ENCODE results near the gene DOLK. TPM values are rescaled to one million over a fixed set of nuclear protein-coding genes. Genes with fewer than 3 reads are reported as not detected.

Gene DOLK
- total and polyA plus RNA-seq, 12 donors: 4.6 to 42.3 (median 28.3) TPM

DNA sequence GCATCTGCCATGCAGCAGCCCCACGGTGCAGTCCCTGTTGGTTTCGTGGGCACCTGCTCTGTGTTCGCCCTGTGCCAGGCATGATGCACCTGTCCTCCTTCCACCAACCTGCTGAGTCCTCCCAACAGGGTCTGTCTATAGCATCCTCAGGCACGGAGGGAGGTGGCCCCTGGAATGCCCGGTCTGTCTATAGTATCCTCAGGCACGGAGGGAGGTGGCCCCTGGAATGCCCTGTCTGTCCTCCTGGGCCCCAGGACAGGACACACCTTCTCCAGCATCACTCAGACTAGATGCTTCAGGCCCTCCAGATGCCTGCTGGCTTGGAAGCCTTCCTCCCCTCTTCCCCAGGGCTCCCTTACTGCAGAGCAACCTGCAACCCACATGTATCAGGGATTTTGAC lies 36.5 kb downstream of the DOLK start:
- Histone ChIP-seq H3K36me3 (replicated peaks in 1 of 2) (peaks cover 0 to 31% of the 10 kb centered on the region in 2 donors), H3K27ac (peak overlapping the region in 2 of 5 donors; percentile 0 to 55), H3K27me3 (no peaks in the 10 kb centered on the region), H3K9me3 (replicated peaks in 1 of 3) (no peaks in the 10 kb centered on the region), H3K4me1 (replicated peaks in 1 of 2) (peaks cover 12 to 29% of the 10 kb centered on the region in 2 donors), H3K4me3 (no peak overlapping the region)
- intact Hi-C loops (cut with DNase I): no loop called here
- DNase-seq: no peak
- no peak for TF ChIP-seq POLR2A (IDR thresholded peaks at IDR 0.05)
- TF ChIP-seq, protein P1, sequence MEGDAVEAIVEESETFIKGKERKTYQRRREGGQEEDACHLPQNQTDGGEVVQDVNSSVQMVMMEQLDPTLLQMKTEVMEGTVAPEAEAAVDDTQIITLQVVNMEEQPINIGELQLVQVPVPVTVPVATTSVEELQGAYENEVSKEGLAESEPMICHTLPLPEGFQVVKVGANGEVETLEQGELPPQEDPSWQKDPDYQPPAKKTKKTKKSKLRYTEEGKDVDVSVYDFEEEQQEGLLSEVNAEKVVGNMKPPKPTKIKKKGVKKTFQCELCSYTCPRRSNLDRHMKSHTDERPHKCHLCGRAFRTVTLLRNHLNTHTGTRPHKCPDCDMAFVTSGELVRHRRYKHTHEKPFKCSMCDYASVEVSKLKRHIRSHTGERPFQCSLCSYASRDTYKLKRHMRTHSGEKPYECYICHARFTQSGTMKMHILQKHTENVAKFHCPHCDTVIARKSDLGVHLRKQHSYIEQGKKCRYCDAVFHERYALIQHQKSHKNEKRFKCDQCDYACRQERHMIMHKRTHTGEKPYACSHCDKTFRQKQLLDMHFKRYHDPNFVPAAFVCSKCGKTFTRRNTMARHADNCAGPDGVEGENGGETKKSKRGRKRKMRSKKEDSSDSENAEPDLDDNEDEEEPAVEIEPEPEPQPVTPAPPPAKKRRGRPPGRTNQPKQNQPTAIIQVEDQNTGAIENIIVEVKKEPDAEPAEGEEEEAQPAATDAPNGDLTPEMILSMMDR (IDR thresholded peaks at IDR 0.05): no peak
- 91 to 100% (median 93%) methylated on average over 4 to 6 of the region's 6 CpGs for WGBS, 4 donors

DNA sequence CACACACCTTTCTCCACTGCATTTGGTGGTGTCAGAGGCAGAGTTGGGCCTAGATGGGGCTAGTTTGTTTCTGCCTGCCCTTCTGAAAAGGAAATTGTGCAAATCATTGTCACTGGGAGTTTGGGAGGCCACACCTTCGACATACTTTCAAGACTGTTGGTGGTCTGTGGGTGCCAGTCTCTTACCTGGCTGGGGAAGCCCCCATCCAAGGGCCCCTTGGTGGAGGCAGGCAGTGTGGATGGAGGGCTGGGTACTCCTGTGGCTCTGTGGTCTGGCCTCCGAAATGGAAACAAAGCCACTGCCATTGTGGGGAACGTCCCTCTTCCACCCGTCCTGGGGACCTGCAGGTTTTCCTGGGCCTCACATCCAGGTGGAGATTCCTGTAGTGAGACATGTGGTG lies 37.5 kb downstream of the DOLK start:
- no peak for TF ChIP-seq POLR2A (IDR thresholded peaks at IDR 0.05)
- TF ChIP-seq, protein P1 (IDR thresholded peaks at IDR 0.05): no peak
- no peaks in the 10 kb centered on the region for H3K9me3 ChIP-seq (replicated peaks in 1 of 3)
- H3K36me3 ChIP-seq (replicated peaks in 1 of 2): peaks cover 0 to 31% of the 10 kb centered on the region in 2 donors
- H3K4me1 ChIP-seq (replicated peaks in 1 of 2): peaks cover 8 to 25% of the 10 kb centered on the region in 2 donors
- no peak overlapping the region for H3K27ac ChIP-seq
- DNase-seq: no peak
- H3K27me3 ChIP-seq: no peaks in the 10 kb centered on the region
- intact Hi-C loops (cut with DNase I): no loop called here
- WGBS, 4 donors: 87 to 93% (median 89%) methylated on average over 2 to 4 of the region's 4 CpGs
- H3K4me3 ChIP-seq: no peak overlapping the region

DNA sequence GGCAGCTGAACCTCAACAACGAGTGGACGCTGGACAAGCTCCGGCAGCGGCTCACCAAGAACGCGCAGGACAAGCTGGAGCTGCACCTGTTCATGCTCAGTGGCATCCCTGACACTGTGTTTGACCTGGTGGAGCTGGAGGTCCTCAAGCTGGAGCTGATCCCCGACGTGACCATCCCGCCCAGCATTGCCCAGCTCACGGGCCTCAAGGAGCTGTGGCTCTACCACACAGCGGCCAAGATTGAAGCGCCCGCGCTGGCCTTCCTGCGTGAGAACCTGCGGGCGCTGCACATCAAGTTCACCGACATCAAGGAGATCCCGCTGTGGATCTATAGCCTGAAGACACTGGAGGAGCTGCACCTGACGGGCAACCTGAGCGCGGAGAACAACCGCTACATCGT lies 39.0 kb downstream of the DOLK start:
- Histone ChIP-seq H3K4me1 (replicated peaks in 1 of 2) (peaks cover 6 to 20% of the 10 kb centered on the region in 2 donors), H3K27ac (no peak overlapping the region), H3K4me3 (no peak overlapping the region), H3K27me3 (no peaks in the 10 kb centered on the region), H3K36me3 (replicated peaks in 1 of 2) (peaks cover 0 to 31% of the 10 kb centered on the region in 2 donors), H3K9me3 (replicated peaks in 1 of 3) (no peaks in the 10 kb centered on the region)
- TF ChIP-seq, protein P1 (IDR thresholded peaks at IDR 0.05): no peak
- TF ChIP-seq POLR2A (IDR thresholded peaks at IDR 0.05): no peak
- no peak for DNase-seq
- 92 to 99% (median 98%) methylated on average over 7 to 24 of the region's 24 CpGs for WGBS, 4 donors
- intact Hi-C loops (cut with DNase I): no loop called here

DNA sequence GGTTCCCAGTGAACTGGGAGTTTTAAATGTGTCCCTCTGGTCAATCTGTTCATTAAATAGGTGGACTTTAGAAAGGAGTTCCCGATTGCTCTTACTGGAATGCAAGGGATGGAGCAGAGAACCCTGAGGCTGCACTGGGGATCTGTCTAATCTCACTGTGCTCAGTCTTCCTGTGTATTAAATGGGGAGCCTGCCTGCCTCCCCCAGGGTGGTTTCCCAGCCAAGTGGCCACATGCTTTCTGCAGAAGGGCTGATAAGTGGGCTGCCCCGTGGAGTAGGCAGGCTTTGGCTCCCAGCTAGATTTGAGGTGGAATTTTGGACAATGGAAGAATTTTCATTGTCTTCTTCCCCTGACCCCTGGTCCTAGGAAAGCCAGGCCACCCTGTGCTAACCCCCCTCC lies 40.7 kb downstream of the DOLK start:
- H3K27ac ChIP-seq: no peak overlapping the region
- intact Hi-C loops (cut with DNase I): no loop called here
- no peaks in the 10 kb centered on the region for H3K9me3 ChIP-seq (replicated peaks in 1 of 3)
- H3K27me3 ChIP-seq: no peaks in the 10 kb centered on the region
- TF ChIP-seq POLR2A (IDR thresholded peaks at IDR 0.05): no peak
- TF ChIP-seq, protein P1 (IDR thresholded peaks at IDR 0.05): no peak
- peaks cover 0 to 31% of the 10 kb centered on the region in 2 donors for H3K36me3 ChIP-seq (replicated peaks in 1 of 2)
- 57 to 74% (median 69%) methylated on average over 2 of the region's 2 CpGs for WGBS, 4 donors
- DNase-seq: no peak
- no peak overlapping the region for H3K4me3 ChIP-seq
- H3K4me1 ChIP-seq (replicated peaks in 1 of 2): peaks cover 0 to 8% of the 10 kb centered on the region in 2 donors
